ENCODE data around the gene FHOD3. TPM values are rescaled to one million over a fixed set of nuclear protein-coding genes. Genes with fewer than 3 reads are reported as not detected.

The FHOD3 gene
- total and polyA plus RNA-seq, 2 of the 8 experiments (the other 6 are each of a cell fraction or from before 2014, with no cell fraction given) = 9.7 to 10.5 TPM

GRCh38 chr18:36402765-36403396, 105.4 kb downstream of the FHOD3 start (continued):
- TF ChIP-seq CHD7 (IDR thresholded peaks at IDR 0.05; ENCODE audit: insufficient replicate concordance, low read length) (no peak), RFX5 (IDR thresholded peaks at IDR 0.05; ENCODE audit: borderline replicate concordance, low read depth, low read length) (no peak), MAFK (IDR thresholded peaks at IDR 0.05; ENCODE audit: low read depth, low read length) (no peak), SRF (IDR thresholded peaks at IDR 0.05; ENCODE audit: low read depth, low read length) (no peak), NRF1 (IDR thresholded peaks at IDR 0.05; ENCODE audit: low read depth, low read length) (no peak), POU5F1 (IDR thresholded peaks at IDR 0.05; ENCODE audit: low read depth, low read length) (no peak), KDM5A (IDR thresholded peaks at IDR 0.05; ENCODE audit: low read length) (no peak), POLR2AphosphoS5 (IDR thresholded peaks at IDR 0.05; ENCODE audit: low read depth, low read length) (no peak)
- TF ChIP-seq, protein P1, sequence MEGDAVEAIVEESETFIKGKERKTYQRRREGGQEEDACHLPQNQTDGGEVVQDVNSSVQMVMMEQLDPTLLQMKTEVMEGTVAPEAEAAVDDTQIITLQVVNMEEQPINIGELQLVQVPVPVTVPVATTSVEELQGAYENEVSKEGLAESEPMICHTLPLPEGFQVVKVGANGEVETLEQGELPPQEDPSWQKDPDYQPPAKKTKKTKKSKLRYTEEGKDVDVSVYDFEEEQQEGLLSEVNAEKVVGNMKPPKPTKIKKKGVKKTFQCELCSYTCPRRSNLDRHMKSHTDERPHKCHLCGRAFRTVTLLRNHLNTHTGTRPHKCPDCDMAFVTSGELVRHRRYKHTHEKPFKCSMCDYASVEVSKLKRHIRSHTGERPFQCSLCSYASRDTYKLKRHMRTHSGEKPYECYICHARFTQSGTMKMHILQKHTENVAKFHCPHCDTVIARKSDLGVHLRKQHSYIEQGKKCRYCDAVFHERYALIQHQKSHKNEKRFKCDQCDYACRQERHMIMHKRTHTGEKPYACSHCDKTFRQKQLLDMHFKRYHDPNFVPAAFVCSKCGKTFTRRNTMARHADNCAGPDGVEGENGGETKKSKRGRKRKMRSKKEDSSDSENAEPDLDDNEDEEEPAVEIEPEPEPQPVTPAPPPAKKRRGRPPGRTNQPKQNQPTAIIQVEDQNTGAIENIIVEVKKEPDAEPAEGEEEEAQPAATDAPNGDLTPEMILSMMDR (IDR thresholded peaks at IDR 0.05; ENCODE audit: control extremely low read depth in 1 of 3, insufficient read depth in 1 of 3, low read depth in 1 of 3, low read length in 3 of 3) = peak in 2 of 3 experiments; percentile 44; a peak in 3 of 4 replicates
